Astrocyte (in vitro differentiated cells and primary cell): ENCODE results near the gene STK39. TPM values are rescaled to one million over a fixed set of nuclear protein-coding genes. Genes with fewer than 3 reads are reported as not detected.

Experiments
- DNase-seq: peaks from one replicate; pipeline ENCODE4 v3.0.0-alpha.2; 2010; ENCODE audit warnings: low read depth
- FAIRE-seq: peaks from 2 replicates; lab custom pipeline; 2011; peaks lifted over from hg19 to GRCh38; lab: Jason Lieb, UNC
- H2AFZ ChIP-seq: 2 replicates; pipeline ENCODE4 v1.6.0; 2012; ENCODE audit warnings: low read depth, low read length, inconsistent platforms
- H3K27ac ChIP-seq: 2 replicates; pipeline ENCODE4 v1.5.1; 2011; ENCODE audit warnings: low read depth, low read length, inconsistent platforms
- H3K27me3 ChIP-seq: 2 replicates; pipeline ENCODE4 v1.6.0; 2011; ENCODE audit warnings: low read length, inconsistent platforms; ENCODE audit not compliant: insufficient read depth
- H3K36me3 ChIP-seq: 2 replicates; pipeline ENCODE4 v1.5.1; 2011; ENCODE audit warnings: low read length, inconsistent platforms; ENCODE audit not compliant: insufficient read depth
- H3K4me1 ChIP-seq: 2 replicates; pipeline ENCODE4 v1.5.1; 2011; ENCODE audit warnings: low read length, inconsistent platforms; ENCODE audit not compliant: insufficient read depth
- H3K4me2 ChIP-seq: 2 replicates; pipeline ENCODE4 v1.6.0; 2012; ENCODE audit warnings: low read length, inconsistent platforms
- H3K4me3 ChIP-seq: 2 replicates; pipeline ENCODE4 v1.5.1; 2011; ENCODE audit warnings: low read depth, mild to moderate bottlenecking, low read length, inconsistent platforms; ENCODE audit not compliant: insufficient read depth
- H3K79me2 ChIP-seq: 2 replicates; pipeline ENCODE4 v1.6.0; 2012; ENCODE audit warnings: mild to moderate bottlenecking, low read length, inconsistent platforms; ENCODE audit not compliant: insufficient read depth
- H3K9ac ChIP-seq: 2 replicates; pipeline ENCODE4 v1.6.0; 2012; ENCODE audit warnings: mild to moderate bottlenecking, low read length, inconsistent platforms
- H3K9me3 ChIP-seq: 2 replicates; pipeline ENCODE4 v1.5.1; 2012; ENCODE audit warnings: low read depth, mild to moderate bottlenecking, low read length, inconsistent platforms; ENCODE audit not compliant: insufficient read depth
- H4K20me1 ChIP-seq: 2 replicates; pipeline ENCODE4 v1.6.0; 2012; ENCODE audit warnings: low read length, inconsistent platforms; ENCODE audit not compliant: insufficient read depth
- H3K27ac Mint-ChIP-seq: one replicate; pipeline ENCODE4 v1.8.0; 2021; ENCODE audit warnings: mild to moderate bottlenecking, mixed read lengths; ENCODE audit not compliant: unreplicated experiment
- H3K27me3 Mint-ChIP-seq: one replicate; pipeline ENCODE4 v1.8.0; 2021; ENCODE audit warnings: low read depth, mixed read lengths; ENCODE audit not compliant: unreplicated experiment
- H3K36me3 Mint-ChIP-seq: one replicate; pipeline ENCODE4 v1.8.0; 2021; ENCODE audit warnings: low read depth, mixed read lengths; ENCODE audit not compliant: unreplicated experiment
- H3K4me1 Mint-ChIP-seq: one replicate; pipeline ENCODE4 v1.8.0; 2021; ENCODE audit warnings: low read depth, mixed read lengths; ENCODE audit not compliant: unreplicated experiment
- H3K4me3 Mint-ChIP-seq: one replicate; pipeline ENCODE4 v1.8.0; 2021; ENCODE audit warnings: mild to moderate bottlenecking, moderate library complexity, mixed read lengths; ENCODE audit not compliant: unreplicated experiment
- H3K9me3 Mint-ChIP-seq: one replicate; pipeline ENCODE4 v1.8.0; 2021; ENCODE audit warnings: mild to moderate bottlenecking, mixed read lengths; ENCODE audit not compliant: unreplicated experiment
- CTCF ChIP-seq: IDR thresholded peaks from 2 replicates; pipeline ENCODE4 v1.5.1; 2011; ENCODE audit warnings: low read depth, mild to moderate bottlenecking, inconsistent platforms, low read length, moderate library complexity; ENCODE audit not compliant: insufficient read depth
- EZH2 ChIP-seq: IDR thresholded peaks from 2 replicates; pipeline ENCODE4 v1.6.1; 2012; ENCODE audit warnings: mild to moderate bottlenecking, low read length, inconsistent platforms; ENCODE audit not compliant: insufficient read depth
- total RNA-seq: library from RNA; stranded (reverse); gene quantifications from 2 replicates; pipeline ENCODE4 v1.2.1, GENCODE V29; 2021

The STK39 gene
- total RNA-seq, 1 donor from 2014 or later = 23.4 TPM

- Histone ChIP-seq H3K9me3 (no peaks in the 10 kb centered on the region), H3K27ac (no peak overlapping the region), H3K4me3 (no peak overlapping the region), H3K4me2 (no peak overlapping the region), H4K20me1 (peaks cover 8% of the 10 kb centered on the region), H3K79me2 (no peaks in the 10 kb centered on the region), H3K9ac (no peak overlapping the region), H2AFZ (no peak overlapping the region), H3K4me1 (no peaks in the 10 kb centered on the region), H3K36me3 (no peaks in the 10 kb centered on the region), H3K27me3 (no peaks in the 10 kb centered on the region)
- FAIRE-seq (no peak), DNase-seq (no peak)
- Mint-ChIP-seq H3K4me3 (no peak overlapping the region), H3K36me3 (peaks cover 3% of the 10 kb centered on the region), H3K27ac (no peak overlapping the region), H3K9me3 (no peaks in the 10 kb centered on the region), H3K4me1 (peaks cover 6% of the 10 kb centered on the region), H3K27me3 (no peaks in the 10 kb centered on the region)
- no peak for TF ChIP-seq CTCF
- no peak for TF ChIP-seq EZH2
These were observed 101.7 kb downstream of the STK39 start for GRCh38 chr2:168145426-168146310.

- Mint-ChIP-seq H3K4me1 (peaks cover 6% of the 10 kb centered on the region), H3K36me3 (peaks cover 3% of the 10 kb centered on the region), H3K4me3 (no peak overlapping the region), H3K27ac (no peak overlapping the region), H3K9me3 (no peaks in the 10 kb centered on the region), H3K27me3 (no peaks in the 10 kb centered on the region)
- Histone ChIP-seq H2AFZ (no peak overlapping the region), H3K27ac (no peak overlapping the region), H3K9ac (no peak overlapping the region), H3K27me3 (no peaks in the 10 kb centered on the region), H3K4me3 (no peak overlapping the region), H3K4me1 (no peaks in the 10 kb centered on the region), H3K36me3 (no peaks in the 10 kb centered on the region), H3K79me2 (no peaks in the 10 kb centered on the region), H3K9me3 (no peaks in the 10 kb centered on the region), H4K20me1 (peaks cover 8% of the 10 kb centered on the region), H3K4me2 (no peak overlapping the region)
- no peak for TF ChIP-seq CTCF
- no peak for TF ChIP-seq EZH2
- FAIRE-seq (no peak), DNase-seq (no peak)
These were observed 102.4 kb downstream of the STK39 start for GRCh38 chr2:168145011-168145410.

DNA sequence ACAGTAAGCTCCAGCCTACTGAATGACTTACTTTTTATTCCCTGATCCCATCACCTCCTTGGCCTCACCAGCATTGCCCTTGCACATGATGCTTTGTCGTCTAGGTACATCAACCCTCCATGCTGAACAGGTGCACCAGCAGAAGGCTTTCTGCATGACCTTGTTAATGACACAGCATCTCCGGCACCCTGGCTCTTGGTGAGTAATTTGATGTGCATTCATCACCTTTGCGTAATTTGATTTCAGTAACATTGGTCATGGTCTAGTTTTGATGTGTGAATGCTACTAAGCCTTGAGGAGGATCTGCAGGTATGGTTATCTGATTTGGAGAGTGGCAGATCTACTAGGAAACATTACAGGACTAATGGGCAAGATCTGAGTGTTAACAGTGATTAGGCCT lies 103.6 kb downstream of the STK39 start:
- Histone ChIP-seq H3K4me2 (no peak overlapping the region), H3K79me2 (no peaks in the 10 kb centered on the region), H3K9me3 (no peaks in the 10 kb centered on the region), H3K36me3 (no peaks in the 10 kb centered on the region), H3K27ac (no peak overlapping the region), H2AFZ (no peak overlapping the region), H3K4me1 (no peaks in the 10 kb centered on the region), H3K4me3 (no peak overlapping the region), H4K20me1 (peaks cover 8% of the 10 kb centered on the region), H3K9ac (no peak overlapping the region), H3K27me3 (no peaks in the 10 kb centered on the region)
- FAIRE-seq = no peak
- Mint-ChIP-seq H3K4me1 (no peaks in the 10 kb centered on the region), H3K4me3 (no peak overlapping the region), H3K36me3 (peaks cover 3% of the 10 kb centered on the region), H3K27ac (no peak overlapping the region), H3K9me3 (no peaks in the 10 kb centered on the region), H3K27me3 (no peaks in the 10 kb centered on the region)
- no peak for DNase-seq
- TF ChIP-seq EZH2 = no peak
- TF ChIP-seq CTCF = no peak
